ENCODE results near the gene ERBB3.

GRCh38 chr12:56031987-56032386 is 48.0 kb upstream of the ERBB3 start:
- TF ChIP-seq RCOR1 (IDR thresholded peaks at IDR 0.05; ENCODE audit: low read length) (no peak), CTCF (IDR thresholded peaks at IDR 0.05) (no peak), TAF1 (IDR thresholded peaks at IDR 0.05; ENCODE audit: borderline replicate concordance, low read depth, low read length) (no peak), EP300 (IDR thresholded peaks at IDR 0.05; ENCODE audit: borderline replicate concordance in 1 of 2, low read depth in 1 of 2, low read length in 1 of 2) (no peak), MAX (IDR thresholded peaks at IDR 0.05; ENCODE audit: low read depth) (no peak), CHD2 (IDR thresholded peaks at IDR 0.05; ENCODE audit: low read length, partially characterized antibody) (no peak), NFIC (IDR thresholded peaks at IDR 0.05; ENCODE audit: borderline replicate concordance) (no peak), IRF3 (IDR thresholded peaks at IDR 0.05; ENCODE audit: low read depth, low read length) (no peak), JUND (IDR thresholded peaks at IDR 0.05) (no peak), SMC3 (IDR thresholded peaks at IDR 0.05; ENCODE audit: low read depth, low read length) (no peak), YY1 (IDR thresholded peaks at IDR 0.05; ENCODE audit: low read depth) (no peak)

Measured in SK-N-SH (cell line).